ENCODE results near the gene TTLL3.
A peak's percentile ranks its signal among the peaks of the same experiment; 100 is the strongest.
"Not testable (repeated sequence)": the region's sequence is repeated elsewhere in the genome, so short reads cannot be mapped to it uniquely, and the experiment has no call there.

The TTLL3 gene, protein sequence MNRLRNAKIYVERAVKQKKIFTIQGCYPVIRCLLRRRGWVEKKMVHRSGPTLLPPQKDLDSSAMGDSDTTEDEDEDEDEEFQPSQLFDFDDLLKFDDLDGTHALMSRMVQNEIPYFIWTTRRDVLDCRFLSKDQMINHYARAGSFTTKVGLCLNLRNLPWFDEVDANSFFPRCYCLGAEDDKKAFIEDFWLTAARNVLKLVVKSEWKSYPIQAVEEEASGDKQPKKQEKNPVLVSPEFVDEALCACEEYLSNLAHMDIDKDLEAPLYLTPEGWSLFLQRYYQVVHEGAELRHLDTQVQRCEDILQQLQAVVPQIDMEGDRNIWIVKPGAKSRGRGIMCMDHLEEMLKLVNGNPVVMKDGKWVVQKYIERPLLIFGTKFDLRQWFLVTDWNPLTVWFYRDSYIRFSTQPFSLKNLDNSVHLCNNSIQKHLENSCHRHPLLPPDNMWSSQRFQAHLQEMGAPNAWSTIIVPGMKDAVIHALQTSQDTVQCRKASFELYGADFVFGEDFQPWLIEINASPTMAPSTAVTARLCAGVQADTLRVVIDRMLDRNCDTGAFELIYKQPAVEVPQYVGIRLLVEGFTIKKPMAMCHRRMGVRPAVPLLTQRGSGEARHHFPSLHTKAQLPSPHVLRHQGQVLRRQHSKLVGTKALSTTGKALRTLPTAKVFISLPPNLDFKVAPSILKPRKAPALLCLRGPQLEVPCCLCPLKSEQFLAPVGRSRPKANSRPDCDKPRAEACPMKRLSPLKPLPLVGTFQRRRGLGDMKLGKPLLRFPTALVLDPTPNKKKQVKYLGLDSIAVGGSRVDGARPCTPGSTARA

DNA sequence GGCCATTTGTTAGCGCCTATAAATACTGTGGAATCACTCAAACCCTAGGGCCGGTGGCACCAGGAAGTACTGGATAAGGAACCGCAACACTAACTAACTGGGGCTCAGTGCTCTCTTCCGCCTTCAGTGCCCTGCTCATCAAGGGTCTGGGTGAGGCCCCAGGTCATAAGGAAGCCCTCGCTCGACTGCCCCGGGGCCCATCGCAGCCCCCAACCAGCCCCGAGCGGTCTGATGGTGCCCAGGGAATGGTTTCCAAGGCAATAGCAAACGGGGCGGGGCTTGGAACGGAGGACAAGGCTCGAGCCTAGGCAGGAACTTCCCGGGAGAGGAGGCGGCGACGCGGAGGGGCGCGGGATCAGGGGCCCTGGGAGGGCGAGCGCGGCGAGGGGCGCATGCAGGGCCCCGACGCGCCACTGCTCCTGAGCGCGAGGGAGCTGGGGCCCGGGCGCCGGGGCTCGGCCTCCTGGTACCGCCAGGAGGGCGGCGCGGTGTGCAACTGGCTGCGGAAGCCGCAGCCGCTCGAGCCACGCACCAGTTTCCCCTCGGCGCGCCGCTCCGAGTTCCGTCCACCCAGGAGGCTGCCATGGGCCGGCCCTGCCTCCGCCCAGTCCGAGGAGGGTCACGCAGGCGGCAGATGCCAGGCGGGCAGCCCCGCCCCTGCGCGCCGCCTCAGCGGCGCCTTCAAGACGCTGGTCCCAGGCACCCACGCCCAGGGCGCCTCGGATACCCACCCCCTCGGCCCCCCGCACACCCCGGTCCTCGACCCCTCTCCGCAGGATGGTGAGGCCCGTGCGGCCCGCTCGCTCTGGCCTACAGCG, at the start of gene TTLL3:
Gene TTLL3, plus strand, starts transcription at position 648 of the 818 bp plus-strand sequence. CDS start 400 bp downstream, outside the sequence.
- peak; percentile 21 to 22 for DNase-seq (ENCODE audit: low read depth in 1 of 2, low spot score in 1 of 2)

DNA sequence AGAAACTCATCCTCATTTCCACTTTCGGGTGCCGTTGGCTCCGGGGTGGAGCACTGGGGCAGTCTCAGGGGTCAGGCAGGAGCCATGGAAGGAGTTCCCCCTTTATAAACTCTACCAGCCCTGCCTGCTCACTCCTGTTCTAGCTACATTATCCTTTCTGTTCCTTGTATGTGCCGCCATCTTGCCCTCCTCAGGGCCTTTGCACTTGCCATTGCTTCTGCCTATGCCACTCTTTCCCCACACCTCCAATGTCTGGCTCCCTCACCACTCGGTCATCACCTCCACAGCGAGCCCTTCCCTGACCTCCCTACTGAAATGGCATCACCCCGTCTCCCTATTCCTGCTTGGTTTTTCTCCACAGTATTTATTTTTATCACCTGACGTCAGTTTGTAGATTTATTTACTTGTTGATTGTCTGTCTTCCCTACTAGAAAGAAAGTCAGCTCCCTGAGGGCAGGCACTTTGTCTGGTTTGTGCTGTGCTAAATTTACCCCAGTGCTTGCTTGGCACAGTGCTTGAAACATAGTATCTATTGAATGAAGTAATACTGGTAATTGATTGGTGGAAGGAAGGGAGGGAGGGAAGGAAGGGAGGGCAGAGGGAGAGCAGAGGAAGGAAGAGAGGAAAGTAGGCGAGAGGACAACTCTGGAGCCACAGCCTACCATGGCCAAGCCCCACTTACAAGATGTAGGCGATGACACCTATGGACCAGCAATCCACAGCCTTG, 49.1 kb upstream of the TTLL3 start:
- DNase-seq (ENCODE audit: low read depth in 1 of 2, low spot score in 1 of 2): no peak

DNA sequence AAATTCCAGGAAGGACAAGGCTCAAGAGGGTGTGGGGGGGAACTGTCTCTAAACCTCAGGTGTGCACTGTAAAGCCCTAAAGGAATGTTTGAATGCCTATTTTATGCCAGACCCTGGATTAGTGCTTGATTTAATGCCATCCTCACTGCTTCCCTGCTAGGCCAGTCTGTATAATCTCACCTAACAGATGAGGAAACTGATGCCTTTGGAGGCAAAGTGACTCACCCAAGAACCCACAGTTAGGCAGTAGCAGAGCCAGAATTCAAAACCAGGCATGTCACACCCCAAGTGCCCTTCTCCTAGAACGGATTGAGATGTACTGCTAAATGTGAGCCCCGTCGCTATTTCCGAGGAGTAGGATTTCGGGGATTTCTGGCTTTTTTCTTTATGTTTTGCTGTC, 48.1 kb upstream of the TTLL3 start:
- no peak for DNase-seq (ENCODE audit: low read depth in 1 of 2, low spot score in 1 of 2)

DNA sequence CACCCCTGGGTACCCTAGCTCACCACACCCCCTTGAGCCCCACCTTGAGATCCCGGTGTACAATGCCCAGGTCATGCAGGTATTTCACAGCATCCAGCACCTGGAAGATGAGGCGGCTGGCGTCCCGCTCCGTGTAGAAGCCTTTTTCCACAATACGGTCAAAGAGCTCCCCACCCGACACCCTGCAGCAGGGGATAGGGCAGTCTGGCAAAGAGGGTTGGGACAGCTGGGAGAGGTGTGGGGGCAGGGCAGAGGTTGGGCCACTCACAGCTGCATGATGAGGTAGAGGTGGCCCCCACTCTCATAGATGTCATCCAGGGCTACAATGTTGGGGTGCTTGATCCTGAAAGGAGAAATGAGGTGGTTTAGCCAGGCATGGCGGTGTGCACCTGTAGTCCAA, 47.2 kb upstream of the TTLL3 start:
- DNase-seq (ENCODE audit: low read depth in 1 of 2, low spot score in 1 of 2): no peak

DNA sequence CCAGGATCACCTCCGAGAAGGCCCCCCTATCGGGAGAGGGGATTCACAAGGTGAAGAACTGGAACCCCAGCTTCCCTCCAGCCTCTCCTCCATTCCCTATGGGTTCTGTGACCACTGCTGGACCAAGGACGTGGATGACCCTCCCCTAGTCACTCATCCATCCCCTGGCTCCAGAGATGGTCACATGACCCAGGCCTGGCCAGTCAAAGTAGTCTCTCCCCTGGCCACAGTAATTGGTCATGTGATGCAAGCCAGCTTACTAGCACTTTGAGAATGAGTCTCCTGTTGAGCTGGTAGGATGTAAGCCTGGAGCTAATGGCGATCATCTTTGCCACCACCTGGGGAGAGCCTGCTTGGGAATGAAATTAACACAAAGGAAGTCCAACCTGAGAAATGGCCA, 44.2 kb upstream of the TTLL3 start:
- no peak for DNase-seq (ENCODE audit: low read depth in 1 of 2, low spot score in 1 of 2)

DNA sequence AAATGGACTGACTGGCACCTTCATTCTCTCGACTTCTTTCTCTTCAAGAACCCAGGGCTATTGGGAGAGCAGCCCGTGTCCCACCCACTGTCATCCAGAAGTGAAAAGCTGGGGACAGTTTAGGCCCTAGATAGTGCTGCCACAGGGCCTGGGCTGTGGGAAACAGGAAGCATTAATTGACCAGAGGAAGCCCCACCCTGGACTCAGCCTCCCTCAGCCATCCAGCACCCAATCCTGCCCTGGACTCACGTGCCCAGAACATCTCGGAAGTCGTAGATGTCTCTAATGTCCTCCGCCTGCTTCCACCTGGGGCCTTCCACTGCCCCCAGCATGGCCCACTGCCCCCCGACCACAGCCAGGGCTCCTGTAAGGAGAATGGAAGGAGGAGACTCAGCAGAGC, 42.6 kb upstream of the TTLL3 start:
- DNase-seq (ENCODE audit: low read depth in 1 of 2, low spot score in 1 of 2): no peak

DNA sequence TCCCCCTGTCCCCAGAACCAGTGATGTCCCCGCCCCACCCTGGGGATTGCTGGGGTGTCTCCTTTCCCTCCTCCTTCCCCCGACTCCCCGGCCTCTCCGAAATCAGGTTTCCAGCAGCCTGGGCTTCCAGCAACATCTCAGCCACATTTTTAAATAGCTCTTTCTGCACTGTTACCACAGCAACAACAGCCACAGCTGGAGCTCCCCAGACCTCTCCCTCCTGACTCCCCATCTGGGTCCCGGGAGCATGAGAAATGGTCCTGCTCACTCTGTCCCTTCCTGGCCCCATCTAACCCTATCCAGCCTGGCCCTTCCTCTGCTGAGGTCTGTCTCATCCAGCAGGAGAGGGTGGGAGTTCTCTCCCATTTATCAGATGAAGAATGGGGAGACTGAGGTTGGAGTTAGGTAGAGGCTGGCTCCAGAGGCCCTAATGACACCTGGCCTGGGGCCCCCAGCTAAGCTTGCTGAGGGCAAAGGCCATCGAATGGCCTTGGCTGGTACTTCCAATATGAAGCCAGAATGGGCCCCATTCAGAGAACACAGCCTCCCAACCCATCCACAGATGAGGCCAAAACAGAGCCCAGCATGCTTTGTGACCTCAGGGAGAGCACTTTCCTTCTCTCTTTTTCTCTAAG, 41.8 kb upstream of the TTLL3 start:
- no peak for DNase-seq (ENCODE audit: low read depth in 1 of 2, low spot score in 1 of 2)

DNA sequence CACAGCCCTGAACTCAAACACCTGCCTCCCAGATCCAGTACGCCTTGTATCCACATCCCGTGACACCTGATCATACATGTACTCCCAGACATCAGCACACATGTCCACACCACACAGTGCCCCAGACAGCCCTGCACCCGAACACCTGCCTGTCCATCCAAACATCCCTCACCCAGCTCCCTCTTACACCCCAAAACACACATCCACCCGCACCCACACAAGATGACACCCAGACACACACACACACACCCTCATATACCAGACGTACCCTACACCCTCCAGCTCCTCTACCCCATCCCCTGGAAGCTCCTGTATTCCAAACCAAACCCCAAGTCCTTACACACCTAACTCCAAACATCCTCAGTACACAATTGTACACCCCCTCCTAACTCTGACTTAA, 41.0 kb upstream of the TTLL3 start:
- DNase-seq (ENCODE audit: low read depth in 1 of 2, low spot score in 1 of 2): no peak

DNA sequence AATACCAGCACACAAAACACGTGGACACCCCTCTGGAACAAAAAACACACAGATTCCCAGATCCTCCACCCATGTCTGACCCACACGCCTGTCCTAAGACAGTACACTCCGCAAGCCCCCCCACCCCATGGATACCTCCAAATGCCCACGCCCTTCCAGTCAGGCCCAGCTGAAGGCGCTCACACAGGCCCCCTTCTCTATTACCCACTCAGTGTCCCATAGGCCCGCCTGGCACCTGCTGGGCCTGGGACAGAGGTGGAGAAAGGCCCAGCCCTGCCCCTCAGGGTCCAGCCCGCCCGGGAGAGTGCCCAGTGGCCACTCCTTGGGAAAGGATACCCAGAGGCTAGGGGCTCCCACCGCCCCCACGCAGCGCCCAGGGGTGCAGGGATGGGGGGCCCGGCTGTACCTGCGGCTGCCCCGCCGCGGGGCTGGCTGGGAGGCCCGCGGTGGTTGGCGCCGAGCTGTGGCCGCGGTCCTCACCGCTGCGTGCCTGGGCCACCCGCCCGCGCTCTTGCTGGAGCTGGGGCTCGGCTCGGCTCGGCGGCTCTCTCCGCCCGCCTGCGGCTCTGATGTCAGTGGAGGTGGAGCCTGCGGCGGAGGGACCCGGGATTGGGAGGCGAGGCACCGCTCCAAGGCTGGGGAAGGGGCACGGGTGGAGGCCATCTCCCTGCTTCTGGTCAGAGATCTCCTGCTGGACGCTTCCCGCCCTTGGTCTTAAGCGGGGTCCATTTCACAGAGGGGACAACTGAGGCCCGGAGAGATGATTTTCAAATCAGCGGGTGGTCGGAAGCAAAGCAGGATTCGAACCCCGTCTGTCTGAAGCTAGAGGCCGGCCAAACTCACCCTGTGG, 40.4 kb upstream of the TTLL3 start, which contains the start of gene CAMK1:
Gene CAMK1, minus strand, starts transcription at position 522 of the 850 bp plus-strand sequence. CDS start 2,198 bp downstream, outside the sequence.
- DNase-seq (ENCODE audit: low read depth in 1 of 2, low spot score in 1 of 2): peak in 1 of 2 donors; percentile 55

DNA sequence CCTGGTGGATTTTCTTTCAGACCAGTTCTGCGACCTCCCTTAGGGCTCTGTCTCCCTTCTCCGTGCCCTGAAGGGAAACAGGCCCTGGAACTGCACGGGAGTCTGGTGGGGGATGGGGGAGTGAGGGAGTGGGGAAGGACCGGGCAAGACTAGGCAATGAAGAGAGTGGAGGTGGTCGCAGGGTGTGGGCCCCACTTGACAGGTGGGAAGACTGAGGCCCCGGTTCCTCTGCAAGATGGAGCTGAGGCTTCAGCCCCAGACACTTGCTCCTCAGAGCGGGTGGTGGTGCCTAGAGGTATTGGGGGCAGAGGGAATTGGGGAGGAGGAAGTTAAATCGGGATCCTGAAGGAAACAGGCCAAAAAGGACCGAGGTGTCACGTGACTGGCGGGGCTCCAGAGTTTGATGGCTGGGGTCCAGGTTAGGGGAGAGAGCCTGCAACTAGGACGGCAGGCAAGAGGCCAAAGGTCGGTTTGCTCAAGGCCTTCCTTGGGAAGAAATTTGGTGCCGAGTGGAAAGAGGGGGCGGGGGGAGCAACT, 39.7 kb upstream of the TTLL3 start:
- DNase-seq (ENCODE audit: low read depth in 1 of 2, low spot score in 1 of 2): no peak

DNA sequence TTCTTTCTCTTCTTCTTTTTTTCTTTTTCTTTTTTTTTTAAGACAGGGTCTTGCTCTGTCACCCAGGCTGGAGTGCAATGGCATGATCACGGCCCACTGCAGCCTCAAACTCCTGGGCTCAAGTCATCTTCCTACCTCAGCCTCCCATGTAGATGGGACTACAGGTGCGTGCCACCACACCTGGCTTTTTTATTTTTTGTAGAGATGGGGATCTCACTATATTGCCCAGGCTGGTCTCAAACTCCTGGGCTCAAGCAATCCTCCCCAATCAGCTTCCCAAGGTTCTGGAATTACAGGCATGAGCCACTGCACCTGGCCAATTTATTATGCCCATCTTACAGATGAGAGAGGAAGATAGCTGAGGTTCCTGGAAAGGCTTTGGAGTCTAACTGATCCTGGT, 39.1 kb upstream of the TTLL3 start:
- DNase-seq (ENCODE audit: low read depth in 1 of 2, low spot score in 1 of 2): not testable (repeated sequence)

DNA sequence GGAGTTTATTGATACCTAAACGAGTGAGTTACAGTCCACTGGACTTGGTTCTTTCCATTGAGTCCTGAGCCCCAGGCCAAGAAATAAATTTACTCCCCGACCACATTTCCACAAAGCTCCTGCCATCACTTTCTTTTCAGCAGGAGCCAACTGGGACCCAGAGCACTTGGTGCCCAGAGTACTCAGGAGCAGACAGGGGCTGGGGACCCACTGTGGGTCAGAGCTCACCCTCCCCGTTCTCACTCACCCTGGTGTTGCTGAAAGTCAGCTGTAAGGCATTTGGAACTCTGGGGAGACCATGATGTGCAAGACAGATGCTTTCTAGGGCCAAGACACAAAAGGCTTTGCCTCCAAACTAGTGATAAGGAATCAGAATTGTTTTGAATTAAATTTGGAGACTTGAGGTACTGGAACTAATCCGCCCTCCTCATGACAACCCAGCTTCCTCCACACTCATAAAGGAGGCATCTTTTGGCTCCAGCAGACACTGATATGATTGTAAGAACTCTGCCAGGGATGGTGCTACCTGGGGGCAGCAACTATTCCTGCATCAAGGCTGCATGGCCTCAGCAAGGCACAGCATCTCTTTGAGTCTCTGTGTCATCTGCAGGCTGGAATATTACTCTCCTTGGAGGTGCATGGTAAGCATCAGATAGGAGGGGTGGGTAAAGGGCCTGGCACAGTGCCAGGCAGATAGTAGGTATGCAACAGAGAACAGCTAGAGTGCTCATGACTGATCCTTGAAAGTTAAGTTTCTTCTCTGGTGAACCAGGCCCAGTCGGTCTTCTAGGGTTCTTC, 33.0 kb upstream of the TTLL3 start:
- no peak for DNase-seq (ENCODE audit: low read depth in 1 of 2, low spot score in 1 of 2)

DNA sequence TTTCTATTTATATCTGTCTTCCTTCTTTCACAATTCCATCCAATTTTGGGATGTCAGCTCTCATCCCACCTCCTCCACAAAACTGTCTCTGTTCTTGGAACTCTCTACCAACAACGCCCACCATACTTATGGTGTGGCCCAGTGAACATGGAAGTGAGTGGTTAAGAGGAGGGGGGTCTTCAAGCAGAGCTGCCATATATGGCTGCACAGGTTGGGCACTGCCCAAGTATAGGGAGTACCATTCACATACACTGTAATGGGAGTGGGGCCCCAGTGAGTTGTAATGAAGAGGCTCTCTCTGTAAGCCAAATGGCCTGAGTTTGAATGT, 32.4 kb upstream of the TTLL3 start:
- no peak for DNase-seq (ENCODE audit: low read depth in 1 of 2, low spot score in 1 of 2)

DNA sequence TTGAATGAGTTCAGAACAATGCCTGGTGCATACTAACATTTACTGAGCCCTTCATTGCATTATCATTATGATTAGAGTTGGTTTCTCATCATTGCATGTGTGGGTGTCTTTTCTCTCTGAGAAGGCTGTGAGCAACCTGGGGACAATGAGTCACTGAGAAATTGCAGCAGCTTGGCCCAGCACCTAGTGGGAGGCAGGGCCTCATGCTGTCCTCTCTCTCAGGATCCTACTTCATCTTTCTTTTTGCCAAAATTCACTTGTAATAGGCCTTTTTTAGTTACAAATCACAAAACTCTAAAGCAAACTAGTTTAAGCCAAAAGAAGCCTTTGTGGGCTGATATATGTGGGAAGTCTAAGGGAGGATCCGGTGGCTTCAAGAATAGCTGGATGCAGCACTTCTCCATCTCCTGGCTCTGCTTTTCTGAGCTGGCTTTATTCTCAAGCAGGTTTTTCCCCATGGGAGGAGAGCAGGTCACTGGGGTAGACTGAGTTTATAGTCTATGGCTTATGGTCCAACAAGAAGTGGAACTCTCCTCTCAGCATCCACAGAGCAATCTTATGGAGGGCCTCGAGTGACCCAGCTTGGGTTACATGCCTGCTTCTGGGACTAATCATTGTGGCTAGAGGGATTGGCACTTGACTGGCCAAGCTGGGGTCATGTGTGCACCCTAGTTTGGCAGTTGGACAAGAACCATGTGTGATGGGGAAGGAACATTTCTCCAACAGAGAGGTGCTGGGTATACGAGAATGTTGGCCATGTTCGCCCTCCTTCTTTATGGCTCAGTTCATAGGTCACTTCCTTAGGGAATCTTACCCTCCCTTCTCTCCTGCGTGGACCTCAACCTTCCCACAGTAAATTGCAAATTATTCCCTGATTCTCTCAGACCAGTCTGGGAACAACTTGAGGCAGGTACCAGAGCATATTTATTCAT, 31.7 kb upstream of the TTLL3 start:
- peak in 1 of 2 donors; percentile 35 for DNase-seq (ENCODE audit: low read depth in 1 of 2, low spot score in 1 of 2)

DNA sequence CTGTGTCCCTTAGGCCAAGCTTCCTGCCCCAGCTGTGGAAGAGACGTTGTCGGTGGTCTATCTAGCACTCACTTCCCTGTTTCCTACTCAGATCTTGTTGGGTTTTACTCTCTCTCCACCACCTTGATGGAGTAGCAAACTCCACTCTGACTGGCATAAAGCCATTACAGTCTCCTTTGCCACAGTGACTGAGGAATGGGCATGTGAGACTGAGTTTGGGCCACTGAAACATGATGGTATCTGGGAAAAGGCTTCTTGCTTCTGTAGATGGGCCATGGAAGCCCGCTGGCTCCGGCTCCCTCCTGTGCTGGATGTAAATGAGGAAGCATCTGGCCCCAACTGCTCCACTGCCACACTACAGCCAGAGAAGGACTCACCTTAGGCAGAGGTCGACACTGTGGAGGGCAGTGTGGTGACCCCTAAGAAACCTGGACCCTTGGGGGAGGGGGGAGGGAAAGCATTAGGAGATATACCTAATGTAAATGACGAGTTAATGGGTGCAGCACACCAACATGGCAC, 30.9 kb upstream of the TTLL3 start:
- DNase-seq (ENCODE audit: low read depth in 1 of 2, low spot score in 1 of 2): no peak

DNA sequence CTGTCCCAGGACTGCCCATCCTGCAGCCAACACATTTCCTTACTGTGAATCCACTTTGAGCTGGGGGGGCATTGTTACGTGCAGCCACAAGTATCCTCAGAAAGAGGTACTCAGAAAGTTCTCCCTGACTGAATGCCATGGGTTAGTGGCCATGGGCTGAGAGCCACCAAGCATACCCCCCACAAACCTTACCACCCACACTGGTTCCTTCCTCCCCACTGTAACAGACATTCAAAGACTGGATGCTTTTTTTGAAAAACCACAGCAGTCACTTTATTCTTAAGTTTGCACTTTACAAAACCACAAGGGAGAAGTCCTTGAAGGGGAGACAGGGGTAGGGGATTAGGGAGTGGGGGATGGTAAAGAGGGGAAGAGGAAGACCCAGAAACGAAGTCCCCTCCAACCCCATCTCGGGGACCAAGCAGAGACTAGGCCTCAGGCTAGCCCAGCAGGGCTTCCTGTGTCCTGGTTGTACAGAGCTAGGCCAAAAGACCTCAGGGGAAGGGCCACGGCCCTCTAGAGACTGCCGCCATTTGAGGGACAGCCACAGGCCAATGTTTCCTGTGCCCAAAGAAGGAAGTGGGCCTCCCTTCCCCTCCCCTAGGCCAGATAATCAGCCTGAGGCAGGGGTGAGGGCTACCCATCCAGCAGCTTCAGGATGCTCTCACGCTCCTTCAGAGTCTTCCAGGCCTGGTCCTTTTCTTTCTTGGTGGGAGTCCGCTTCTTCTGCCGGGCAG, 30.2 kb upstream of the TTLL3 start:
- DNase-seq (ENCODE audit: low read depth in 1 of 2, low spot score in 1 of 2): no peak
